Stomach (tissue), 4 donors: ENCODE results near the gene IGFALS.

ENCODE experiments used
- EP300 ChIP-seq: sonication (generic); formaldehyde crosslinking; IDR thresholded peaks from one replicate; pipeline ENCODE4 v1.6.1; 2017; ENCODE audit warnings: antibody characterized with exemption
- POLR2A ChIP-seq, 4 donors: fragments of 450-650 bp; IDR thresholded peaks; one replicate each; pipeline ENCODE4 v1.6.1; 2016; ENCODE audit warnings: antibody characterized with exemption in 4 of 4, control low read depth in 2 of 4, mild to moderate bottlenecking in 1 of 4, moderate library complexity in 1 of 4
- POLR2AphosphoS5 ChIP-seq, 3 donors: sonication (generic); formaldehyde crosslinking; IDR thresholded peaks; one replicate each; pipeline ENCODE4 v1.6.1; 2016; ENCODE audit warnings: antibody characterized with exemption in 3 of 3
- TF ChIP-seq, protein P1 (sequence below), 7 experiments: fragments of 450-650 bp in 4 of 7; fragments of 200-600 bp in 3 of 7; sonication (generic) in 3 of 7; IDR thresholded peaks; one replicate each; pipeline ENCODE4 v1.5.1; 2016 to 2019; ENCODE audit warnings: antibody characterized with exemption in 7 of 7, control low read depth in 2 of 7, mild to moderate bottlenecking in 1 of 7

DNA sequence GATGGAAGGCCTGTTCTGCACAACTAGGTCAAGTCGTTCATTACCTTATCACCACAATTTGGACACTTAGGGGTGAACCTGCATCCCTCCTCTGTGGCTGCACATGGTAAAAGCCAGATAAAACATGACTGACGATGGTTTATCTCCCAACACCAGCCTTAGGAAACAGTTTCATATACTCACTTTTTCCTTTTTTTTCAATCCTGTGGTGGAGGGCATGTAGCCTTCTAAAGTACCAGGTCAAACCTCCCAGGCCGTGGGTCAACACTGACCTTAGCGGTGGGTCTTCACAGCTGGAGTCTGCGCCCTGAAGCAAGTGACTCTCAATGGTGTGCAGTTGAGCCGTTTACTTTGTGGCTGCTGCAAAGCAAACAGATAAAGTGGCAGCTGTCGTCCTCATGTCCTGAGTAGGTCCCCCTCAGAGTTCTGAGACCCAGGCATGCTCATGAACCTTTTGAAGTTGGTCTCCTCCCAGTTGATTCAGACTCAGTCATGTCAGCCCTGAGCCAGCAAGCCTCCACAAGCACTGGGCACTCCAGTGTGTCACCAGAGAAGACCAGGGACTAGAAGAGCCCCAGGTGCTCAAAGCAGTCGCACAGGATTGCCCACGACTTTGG, 39.4 kb upstream of the IGFALS start:
- TF ChIP-seq, protein P1, sequence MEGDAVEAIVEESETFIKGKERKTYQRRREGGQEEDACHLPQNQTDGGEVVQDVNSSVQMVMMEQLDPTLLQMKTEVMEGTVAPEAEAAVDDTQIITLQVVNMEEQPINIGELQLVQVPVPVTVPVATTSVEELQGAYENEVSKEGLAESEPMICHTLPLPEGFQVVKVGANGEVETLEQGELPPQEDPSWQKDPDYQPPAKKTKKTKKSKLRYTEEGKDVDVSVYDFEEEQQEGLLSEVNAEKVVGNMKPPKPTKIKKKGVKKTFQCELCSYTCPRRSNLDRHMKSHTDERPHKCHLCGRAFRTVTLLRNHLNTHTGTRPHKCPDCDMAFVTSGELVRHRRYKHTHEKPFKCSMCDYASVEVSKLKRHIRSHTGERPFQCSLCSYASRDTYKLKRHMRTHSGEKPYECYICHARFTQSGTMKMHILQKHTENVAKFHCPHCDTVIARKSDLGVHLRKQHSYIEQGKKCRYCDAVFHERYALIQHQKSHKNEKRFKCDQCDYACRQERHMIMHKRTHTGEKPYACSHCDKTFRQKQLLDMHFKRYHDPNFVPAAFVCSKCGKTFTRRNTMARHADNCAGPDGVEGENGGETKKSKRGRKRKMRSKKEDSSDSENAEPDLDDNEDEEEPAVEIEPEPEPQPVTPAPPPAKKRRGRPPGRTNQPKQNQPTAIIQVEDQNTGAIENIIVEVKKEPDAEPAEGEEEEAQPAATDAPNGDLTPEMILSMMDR (IDR thresholded peaks at IDR 0.05) = no peak
- no peak for TF ChIP-seq EP300
- no peak for TF ChIP-seq POLR2A (IDR thresholded peaks at IDR 0.05)
- no peak for TF ChIP-seq POLR2AphosphoS5 (IDR thresholded peaks at IDR 0.05)
